Endothelial cell of umbilical vein (primary cell): ENCODE results near the gene ITGA11. TPM values are rescaled to one million over a fixed set of nuclear protein-coding genes. Genes with fewer than 3 reads are reported as not detected.

ENCODE experiments used
- BruUV-seq: library from RNA; stranded (reverse); fragments of 400-500 nt; replicated peaks from 2 replicates; lab custom pipeline; 2021; lab: Mats Ljungman, UMichigan
- CTCF ChIA-PET: fragments of 300-600, 350-600 bp; sonication (Branson Sonifier 250); formaldehyde crosslinking; loops from one replicate; lab custom pipeline; 2021; ENCODE audit warnings: antibody characterized with exemption, inconsistent platforms; lab: Charles Lee
- POLR2A ChIA-PET: fragments of 300-600, 350-600 bp; sonication (Branson Sonifier 250); formaldehyde crosslinking; loops from one replicate; lab custom pipeline; 2021; ENCODE audit warnings: antibody characterized with exemption, inconsistent platforms; lab: Charles Lee
- DNase-seq: peaks from one replicate; pipeline ENCODE4 v3.0.0-alpha.2; 2011; ENCODE audit warnings: low read depth, low spot score
- FAIRE-seq: peaks from 2 replicates; lab custom pipeline; 2011; peaks lifted over from hg19 to GRCh38; lab: Jason Lieb, UNC
- H2AFZ ChIP-seq: 2 replicates; pipeline ENCODE4 v1.6.0; 2012; ENCODE audit warnings: low read depth, low read length, control low read depth, inconsistent platforms
- H3K27ac ChIP-seq: 2 replicates; pipeline ENCODE4 v1.5.1; 2011; ENCODE audit warnings: low read depth, mild to moderate bottlenecking, control low read depth, low read length, moderate library complexity; ENCODE audit not compliant: insufficient read depth
- H3K27me3 ChIP-seq, 2 experiments: 2 replicates each; pipeline versions ENCODE4 v1.6.0 to v1.6.1; 2011; ENCODE audit warnings: low read length in 2 of 2, mixed read lengths in 1 of 2; ENCODE audit not compliant: control insufficient read depth in 2 of 2, insufficient read depth in 2 of 2
- H3K36me3 ChIP-seq, 2 experiments: 2 replicates in 1 of 2; 3 replicates in 1 of 2; pipeline ENCODE4 v1.5.1; 2011; ENCODE audit warnings: low read length in 2 of 2, mild to moderate bottlenecking in 1 of 2, moderate library complexity in 1 of 2; ENCODE audit not compliant: control insufficient read depth in 2 of 2, insufficient read depth in 2 of 2; ENCODE audit errors: extremely low read depth in 1 of 2
- H3K4me1 ChIP-seq: 3 replicates; pipeline ENCODE4 v1.5.1; 2011; ENCODE audit warnings: mild to moderate bottlenecking, low read length; ENCODE audit not compliant: control insufficient read depth, insufficient read depth; ENCODE audit errors: extremely low read depth
- H3K4me2 ChIP-seq: 2 replicates; pipeline ENCODE4 v1.6.1; 2011; ENCODE audit warnings: low read length, control low read depth, mixed read lengths; ENCODE audit not compliant: insufficient read depth
- H3K4me3 ChIP-seq, 3 experiments: fragments of 200-600 bp in 1 of 3; sonication (generic), shearing (Covaris generic) in 1 of 3; replicated peaks in 1 of 3; 2 replicates each; pipeline ENCODE4 v1.5.1; 2011 to 2016; ENCODE audit warnings: control low read depth in 3 of 3, low read length in 3 of 3, mild to moderate bottlenecking in 2 of 3, inconsistent platforms in 1 of 3, low read depth in 1 of 3, moderate library complexity in 1 of 3; ENCODE audit not compliant: insufficient read depth in 1 of 3
- H3K79me2 ChIP-seq: 2 replicates; pipeline ENCODE4 v1.6.0; 2012; ENCODE audit warnings: low read length, inconsistent platforms; ENCODE audit not compliant: control insufficient read depth, insufficient read depth
- H3K9ac ChIP-seq: replicated peaks from 2 replicates; pipeline ENCODE3; 2011; ENCODE audit warnings: low read length, control low read depth; ENCODE audit not compliant: insufficient read depth; ENCODE audit errors: extremely low read depth
- H3K9me1 ChIP-seq: replicated peaks from 3 replicates; pipeline ENCODE4 v1.6.0; 2011; ENCODE audit warnings: mild to moderate bottlenecking, low read length; ENCODE audit not compliant: control insufficient read depth, insufficient read depth; ENCODE audit errors: extremely low read depth
- H3K9me3 ChIP-seq: replicated peaks from 2 replicates; pipeline ENCODE4 v1.5.1; 2012; ENCODE audit warnings: low read length, inconsistent platforms; ENCODE audit not compliant: control insufficient read depth, insufficient read depth
- H4K20me1 ChIP-seq: replicated peaks from 2 replicates; pipeline ENCODE3; 2011; ENCODE audit warnings: mild to moderate bottlenecking, low read length; ENCODE audit not compliant: control insufficient read depth, insufficient read depth; ENCODE audit errors: extremely low read depth
- FOS ChIP-seq: IDR thresholded peaks from 2 replicates; pipeline ENCODE4 v1.6.1; 2011; ENCODE audit warnings: mild to moderate bottlenecking, low read length, moderate library complexity, borderline replicate concordance; ENCODE audit not compliant: insufficient read depth
- GATA2 ChIP-seq: IDR thresholded peaks from 2 replicates; pipeline ENCODE4 v1.7.0; 2011; ENCODE audit warnings: low read depth, mild to moderate bottlenecking, moderate library complexity, mixed read lengths, low read length; ENCODE audit not compliant: insufficient read length, insufficient read depth
- JUN ChIP-seq: IDR thresholded peaks from 2 replicates; pipeline ENCODE4 v1.6.1; 2011; ENCODE audit warnings: borderline replicate concordance, low read depth; ENCODE audit not compliant: insufficient read length, insufficient read depth
- MYC ChIP-seq: IDR thresholded peaks from one replicate; pipeline ENCODE4 v1.6.1; 2011; ENCODE audit warnings: mild to moderate bottlenecking, low read depth, low read length
- POLR2A ChIP-seq: IDR thresholded peaks from 2 replicates; pipeline ENCODE4 v1.6.1; 2012; ENCODE audit warnings: low read depth, mild to moderate bottlenecking, control low read depth, low read length
- POLR2AphosphoS5 ChIP-seq: IDR thresholded peaks from 2 replicates; pipeline ENCODE4 v1.6.1; 2012; ENCODE audit warnings: low read depth, mild to moderate bottlenecking, control low read depth, low read length, moderate library complexity; ENCODE audit not compliant: insufficient read depth
- dilution Hi-C: fragments of 300-500 bp; cut with MboI; formaldehyde crosslinking; loops from one replicate; pipeline ENCODE4 v1.15.0; 2019; ENCODE audit warnings: low sequenced_read_pairs; ENCODE audit not compliant: extremely low pct_ligation_motif_present
- intact Hi-C: fragments of 100-400 bp; cut with micrococcal nuclease; formaldehyde crosslinking; loops from one replicate; pipeline ENCODE4 v1.10.0; 2022
- polyA plus RNA-seq, 4 experiments: library from polyadenylated mRNA; depleted of rRNA in 3 of 4; stranded (reverse) in 3 of 4; unstranded in 1 of 4; fragments of >200 nt; gene quantifications; 2 replicates each; pipeline versions ENCODE4 v1.2.1 to v1.2.3, GENCODE V29; 2011 to 2012; ENCODE audit warnings: missing spikeins in 1 of 4
- total RNA-seq: library from RNA; stranded (reverse); gene quantifications from 2 replicates; pipeline ENCODE4 v1.2.3, GENCODE V29; 2021
- TF ChIP-seq, protein P1 (sequence below): IDR thresholded peaks from 2 replicates; pipeline ENCODE4 v1.6.1; 2011; ENCODE audit not compliant: insufficient read depth, insufficient read length

The ITGA11 gene
- total and polyA plus RNA-seq, 2 donors (not counting 3 experiments of a cell fraction or from before 2014, with no cell fraction given) = 0.18 to 1.0 TPM

DNA sequence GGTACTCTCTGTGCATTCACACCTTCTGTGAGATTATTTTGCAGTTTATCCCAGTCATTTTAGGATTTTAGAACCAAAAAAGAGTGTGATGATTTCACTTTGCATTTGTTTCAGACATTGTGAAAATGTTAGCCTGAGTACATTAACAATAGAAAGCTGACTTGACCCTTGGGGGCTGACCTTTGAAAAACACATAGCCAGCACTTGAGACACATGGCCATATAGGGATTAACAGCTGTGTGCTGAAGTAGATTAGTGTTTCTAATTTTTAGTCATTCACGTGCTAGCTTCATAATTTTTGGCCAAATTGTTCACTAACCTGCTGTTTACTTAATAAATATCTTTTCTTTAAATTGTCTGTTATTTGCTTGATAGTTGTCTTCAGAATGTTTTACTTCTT, 151.0 kb downstream of the ITGA11 start:
- Histone ChIP-seq H3K27ac (no peak overlapping the region), H3K4me2 (peak overlapping the region; percentile 86), H4K20me1 (peaks cover 6% of the 10 kb centered on the region), H3K4me1 (peaks cover 34% of the 10 kb centered on the region), H3K4me3 (peak overlapping the region in 1 of 3 experiments; percentile 68), H3K79me2 (peaks cover 77% of the 10 kb centered on the region), H3K36me3 (no peaks in the 10 kb centered on the region), H3K9ac (no peak overlapping the region), H2AFZ (no peak overlapping the region), H3K27me3 (no peaks in the 10 kb centered on the region), H3K9me1 (no peaks in the 10 kb centered on the region), H3K9me3 (no peaks in the 10 kb centered on the region)
- TF ChIP-seq JUN (no peak), POLR2A (no peak), GATA2 (no peak), POLR2AphosphoS5 (no peak), MYC (no peak), FOS (no peak)
- TF ChIP-seq, protein P1, sequence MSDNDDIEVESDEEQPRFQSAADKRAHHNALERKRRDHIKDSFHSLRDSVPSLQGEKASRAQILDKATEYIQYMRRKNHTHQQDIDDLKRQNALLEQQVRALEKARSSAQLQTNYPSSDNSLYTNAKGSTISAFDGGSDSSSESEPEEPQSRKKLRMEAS = no peak
- DNase-seq (peak; percentile 33), FAIRE-seq (no peak)
- no TSS peak for BruUV-seq
- ChIA-PET POLR2A (no interaction called here), CTCF (interaction anchor here (0.8 to 2.4 kb wide), 6 partner anchors 9 to 269 kb away, joined by 4 to 23 read pairs (median 6); no protein-coding TSS in a partner anchor)
- dilution Hi-C loops = no loop called here
- intact Hi-C loops = no loop called here
